HepG2 (cell line): ENCODE measurements around the gene RSPH9. TPM values are rescaled to one million over a fixed set of nuclear protein-coding genes. Genes with fewer than 3 reads are reported as not detected.
A peak's percentile ranks its signal among the peaks of the same experiment; 100 is the strongest.

ENCODE experiments used
- ATF7-NPFF ChIP-seq: sonication (generic); formaldehyde crosslinking; IDR thresholded peaks from 2 replicates; pipeline ENCODE4 v1.8.1; 2023; ENCODE audit warnings: mild to moderate bottlenecking, low read depth, missing genetic modification reagents, moderate library complexity
- FOXO1 ChIP-seq: sonication (generic); formaldehyde crosslinking; IDR thresholded peaks from 2 replicates; pipeline ENCODE4 v1.4.0; 2020; ENCODE audit warnings: missing genetic modification reagents
- SMAD3 ChIP-seq: sonication (generic); formaldehyde crosslinking; IDR thresholded peaks from 2 replicates; pipeline ENCODE4 v1.4.0; 2020; ENCODE audit warnings: missing genetic modification reagents
- TEAD2 ChIP-seq: sonication (generic); formaldehyde crosslinking; IDR thresholded peaks from 2 replicates; pipeline ENCODE4 v1.9.0; 2021; ENCODE audit warnings: missing genetic modification reagents
- ZFAT ChIP-seq: sonication (generic); formaldehyde crosslinking; conservative IDR thresholded peaks from 2 replicates; pipeline ENCODE4 v1.8.1; 2023; ENCODE audit warnings: missing genetic modification reagents, inconsistent platforms
- ZNF143 ChIP-seq: sonication (generic); formaldehyde crosslinking; IDR thresholded peaks from 2 replicates; pipeline ENCODE4 v1.4.0; 2020; ENCODE audit warnings: missing genetic modification reagents
- ZNF317 ChIP-seq: sonication (generic); formaldehyde crosslinking; IDR thresholded peaks from 2 replicates; pipeline ENCODE4 v1.5.0; 2020; ENCODE audit warnings: mild to moderate bottlenecking, missing genetic modification reagents
- ZNF766 ChIP-seq: sonication (generic); formaldehyde crosslinking; IDR thresholded peaks from 2 replicates; pipeline ENCODE4 v1.5.0; 2020; ENCODE audit warnings: missing genetic modification reagents, borderline replicate concordance
- ZNF883 ChIP-seq: sonication (generic); formaldehyde crosslinking; IDR thresholded peaks from 2 replicates; pipeline ENCODE4 v1.5.1; 2020; ENCODE audit warnings: mild to moderate bottlenecking, missing genetic modification reagents; ENCODE audit errors: not compliant biosample characterization
- ZSCAN9 ChIP-seq: IDR thresholded peaks from 2 replicates; pipeline ENCODE4 v1.6.1; 2016; ENCODE audit warnings: borderline replicate concordance
- polyA plus RNA-seq, 8 experiments: library from polyadenylated mRNA; depleted of rRNA in 3 of 8; stranded (reverse) in 7 of 8; unstranded in 1 of 8; fragments of >200 nt; fragmentation: Illumina TruSeq in 4 of 8; extraction: Trizol in 4 of 8; gene quantifications; 2 replicates each; pipeline versions ENCODE4 v1.2.1 to v1.2.3, GENCODE V29; 2011 to 2016; ENCODE audit warnings: low read depth in 4 of 8, missing spikeins in 1 of 8, mixed read lengths in 1 of 8; ENCODE audit not compliant: insufficient read depth in 1 of 8
- total RNA-seq, 5 experiments: library from RNA; depleted of rRNA; stranded (reverse); fragments of >200 nt; fragmentation: Illumina TruSeq; extraction: Trizol; gene quantifications; 2 replicates each; pipeline ENCODE4 v1.2.3, GENCODE V29; 2016; ENCODE audit warnings: low read depth in 1 of 5
- TF ChIP-seq, protein P1 (sequence below): sonication (generic); formaldehyde crosslinking; IDR thresholded peaks from 2 replicates; pipeline ENCODE4 v1.4.0; 2020; ENCODE audit warnings: mild to moderate bottlenecking, low read depth, missing genetic modification reagents
- TF ChIP-seq, protein P2 (sequence below): sonication (generic); formaldehyde crosslinking; IDR thresholded peaks from 2 replicates; pipeline ENCODE4 v1.4.0; 2020; ENCODE audit warnings: missing genetic modification reagents
- TF ChIP-seq, protein P3 (sequence below): sonication (generic); formaldehyde crosslinking; IDR thresholded peaks from 2 replicates; pipeline ENCODE4 v1.5.0; 2020; ENCODE audit warnings: mild to moderate bottlenecking, missing genetic modification reagents, moderate library complexity
- TF ChIP-seq, protein P4 (sequence below): sonication (generic); formaldehyde crosslinking; IDR thresholded peaks from 2 replicates; pipeline ENCODE4 v1.4.0; 2020; ENCODE audit warnings: missing genetic modification reagents
- TF ChIP-seq, protein P5 (sequence below): sonication (generic); formaldehyde crosslinking; IDR thresholded peaks from 2 replicates; pipeline ENCODE4 v1.4.0; 2020; ENCODE audit warnings: missing genetic modification reagents
- TF ChIP-seq, protein P6 (sequence below): IDR thresholded peaks from 2 replicates; pipeline ENCODE4 v1.6.1; 2016; ENCODE audit warnings: mild to moderate bottlenecking
- TF ChIP-seq, protein P7 (sequence below): sonication (generic); formaldehyde crosslinking; IDR thresholded peaks from 2 replicates; pipeline ENCODE4 v1.5.1; 2020; ENCODE audit warnings: mild to moderate bottlenecking, missing genetic modification reagents, moderate library complexity

Gene RSPH9
- total and polyA plus RNA-seq, 2 of the 13 experiments (the other 11 are each of a cell fraction or from before 2014, with no cell fraction given), result 0.04 TPM; not detected in 1

DNA sequence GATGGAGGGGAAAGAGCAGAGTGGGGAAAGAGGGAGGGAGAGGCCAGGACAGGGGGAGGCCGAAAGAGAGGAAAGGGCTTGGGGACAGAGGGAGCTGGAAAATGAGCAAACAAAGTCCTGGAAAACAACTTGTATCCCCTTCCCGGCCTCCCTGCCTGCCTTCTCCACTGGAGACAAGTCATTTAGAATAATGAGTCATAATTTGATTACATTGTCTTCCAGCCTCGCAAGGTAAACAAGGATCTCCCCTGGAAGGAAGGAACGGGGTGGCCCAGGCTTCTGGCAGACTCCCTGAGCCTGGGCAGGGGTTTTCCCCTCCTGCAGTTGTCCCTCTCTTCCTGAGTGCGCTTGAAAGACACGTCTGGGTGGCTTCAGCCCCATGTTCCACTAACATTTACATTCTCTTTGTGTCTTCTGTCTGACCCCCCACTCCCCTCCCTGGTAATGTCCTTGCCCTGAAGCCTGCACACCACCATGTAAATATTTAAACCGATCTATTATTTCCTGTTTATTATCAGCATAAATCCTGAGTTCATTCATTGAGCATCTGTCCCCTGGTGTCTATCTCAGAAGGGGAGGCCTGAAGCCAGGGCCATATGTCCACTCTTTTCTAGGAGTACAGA is 54.8 kb downstream of the RSPH9 start (continued):
- no peak for TF ChIP-seq ZNF766
- no peak for TF ChIP-seq ZSCAN9 (CRISPR knock-in tag)
- TF ChIP-seq, protein P1, sequence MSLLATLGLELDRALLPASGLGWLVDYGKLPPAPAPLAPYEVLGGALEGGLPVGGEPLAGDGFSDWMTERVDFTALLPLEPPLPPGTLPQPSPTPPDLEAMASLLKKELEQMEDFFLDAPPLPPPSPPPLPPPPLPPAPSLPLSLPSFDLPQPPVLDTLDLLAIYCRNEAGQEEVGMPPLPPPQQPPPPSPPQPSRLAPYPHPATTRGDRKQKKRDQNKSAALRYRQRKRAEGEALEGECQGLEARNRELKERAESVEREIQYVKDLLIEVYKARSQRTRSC (CRISPR knock-in tag), result no peak
- TF ChIP-seq ZNF883 (CRISPR knock-in tag), result no peak
- TF ChIP-seq ZFAT, result no peak
- 0 out of 2 replicates have a peak, but pooled peaks have one; percentile 33 for TF ChIP-seq ZNF317 (CRISPR knock-in tag)
- TF ChIP-seq ZNF143 (CRISPR knock-in tag), result no peak
- peak; percentile 23; the same call in 1 of the 2 replicates for TF ChIP-seq FOXO1 (CRISPR knock-in tag)
- TF ChIP-seq, protein P2, sequence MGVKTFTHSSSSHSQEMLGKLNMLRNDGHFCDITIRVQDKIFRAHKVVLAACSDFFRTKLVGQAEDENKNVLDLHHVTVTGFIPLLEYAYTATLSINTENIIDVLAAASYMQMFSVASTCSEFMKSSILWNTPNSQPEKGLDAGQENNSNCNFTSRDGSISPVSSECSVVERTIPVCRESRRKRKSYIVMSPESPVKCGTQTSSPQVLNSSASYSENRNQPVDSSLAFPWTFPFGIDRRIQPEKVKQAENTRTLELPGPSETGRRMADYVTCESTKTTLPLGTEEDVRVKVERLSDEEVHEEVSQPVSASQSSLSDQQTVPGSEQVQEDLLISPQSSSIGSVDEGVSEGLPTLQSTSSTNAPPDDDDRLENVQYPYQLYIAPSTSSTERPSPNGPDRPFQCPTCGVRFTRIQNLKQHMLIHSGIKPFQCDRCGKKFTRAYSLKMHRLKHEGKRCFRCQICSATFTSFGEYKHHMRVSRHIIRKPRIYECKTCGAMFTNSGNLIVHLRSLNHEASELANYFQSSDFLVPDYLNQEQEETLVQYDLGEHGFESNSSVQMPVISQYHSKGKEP (CRISPR knock-in tag), result no peak
- TF ChIP-seq, protein P3, sequence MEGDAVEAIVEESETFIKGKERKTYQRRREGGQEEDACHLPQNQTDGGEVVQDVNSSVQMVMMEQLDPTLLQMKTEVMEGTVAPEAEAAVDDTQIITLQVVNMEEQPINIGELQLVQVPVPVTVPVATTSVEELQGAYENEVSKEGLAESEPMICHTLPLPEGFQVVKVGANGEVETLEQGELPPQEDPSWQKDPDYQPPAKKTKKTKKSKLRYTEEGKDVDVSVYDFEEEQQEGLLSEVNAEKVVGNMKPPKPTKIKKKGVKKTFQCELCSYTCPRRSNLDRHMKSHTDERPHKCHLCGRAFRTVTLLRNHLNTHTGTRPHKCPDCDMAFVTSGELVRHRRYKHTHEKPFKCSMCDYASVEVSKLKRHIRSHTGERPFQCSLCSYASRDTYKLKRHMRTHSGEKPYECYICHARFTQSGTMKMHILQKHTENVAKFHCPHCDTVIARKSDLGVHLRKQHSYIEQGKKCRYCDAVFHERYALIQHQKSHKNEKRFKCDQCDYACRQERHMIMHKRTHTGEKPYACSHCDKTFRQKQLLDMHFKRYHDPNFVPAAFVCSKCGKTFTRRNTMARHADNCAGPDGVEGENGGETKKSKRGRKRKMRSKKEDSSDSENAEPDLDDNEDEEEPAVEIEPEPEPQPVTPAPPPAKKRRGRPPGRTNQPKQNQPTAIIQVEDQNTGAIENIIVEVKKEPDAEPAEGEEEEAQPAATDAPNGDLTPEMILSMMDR (CRISPR knock-in tag), result no peak
- TF ChIP-seq, protein P4, sequence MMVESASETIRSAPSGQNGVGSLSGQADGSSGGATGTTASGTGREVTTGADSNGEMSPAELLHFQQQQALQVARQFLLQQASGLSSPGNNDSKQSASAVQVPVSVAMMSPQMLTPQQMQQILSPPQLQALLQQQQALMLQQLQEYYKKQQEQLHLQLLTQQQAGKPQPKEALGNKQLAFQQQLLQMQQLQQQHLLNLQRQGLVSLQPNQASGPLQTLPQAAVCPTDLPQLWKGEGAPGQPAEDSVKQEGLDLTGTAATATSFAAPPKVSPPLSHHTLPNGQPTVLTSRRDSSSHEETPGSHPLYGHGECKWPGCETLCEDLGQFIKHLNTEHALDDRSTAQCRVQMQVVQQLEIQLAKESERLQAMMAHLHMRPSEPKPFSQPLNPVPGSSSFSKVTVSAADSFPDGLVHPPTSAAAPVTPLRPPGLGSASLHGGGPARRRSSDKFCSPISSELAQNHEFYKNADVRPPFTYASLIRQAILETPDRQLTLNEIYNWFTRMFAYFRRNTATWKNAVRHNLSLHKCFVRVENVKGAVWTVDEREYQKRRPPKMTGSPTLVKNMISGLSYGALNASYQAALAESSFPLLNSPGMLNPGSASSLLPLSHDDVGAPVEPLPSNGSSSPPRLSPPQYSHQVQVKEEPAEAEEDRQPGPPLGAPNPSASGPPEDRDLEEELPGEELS, result peak; percentile 81
- TF ChIP-seq, protein P5, sequence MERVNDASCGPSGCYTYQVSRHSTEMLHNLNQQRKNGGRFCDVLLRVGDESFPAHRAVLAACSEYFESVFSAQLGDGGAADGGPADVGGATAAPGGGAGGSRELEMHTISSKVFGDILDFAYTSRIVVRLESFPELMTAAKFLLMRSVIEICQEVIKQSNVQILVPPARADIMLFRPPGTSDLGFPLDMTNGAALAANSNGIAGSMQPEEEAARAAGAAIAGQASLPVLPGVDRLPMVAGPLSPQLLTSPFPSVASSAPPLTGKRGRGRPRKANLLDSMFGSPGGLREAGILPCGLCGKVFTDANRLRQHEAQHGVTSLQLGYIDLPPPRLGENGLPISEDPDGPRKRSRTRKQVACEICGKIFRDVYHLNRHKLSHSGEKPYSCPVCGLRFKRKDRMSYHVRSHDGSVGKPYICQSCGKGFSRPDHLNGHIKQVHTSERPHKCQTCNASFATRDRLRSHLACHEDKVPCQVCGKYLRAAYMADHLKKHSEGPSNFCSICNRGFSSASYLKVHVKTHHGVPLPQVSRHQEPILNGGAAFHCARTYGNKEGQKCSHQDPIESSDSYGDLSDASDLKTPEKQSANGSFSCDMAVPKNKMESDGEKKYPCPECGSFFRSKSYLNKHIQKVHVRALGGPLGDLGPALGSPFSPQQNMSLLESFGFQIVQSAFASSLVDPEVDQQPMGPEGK, result peak; percentile 64; the same call in 1 of the 2 replicates
- no peak for TF ChIP-seq ATF7-NPFF (CRISPR knock-in tag)
- no peak for TF ChIP-seq SMAD3 (CRISPR knock-in tag)
- TF ChIP-seq, protein P6, sequence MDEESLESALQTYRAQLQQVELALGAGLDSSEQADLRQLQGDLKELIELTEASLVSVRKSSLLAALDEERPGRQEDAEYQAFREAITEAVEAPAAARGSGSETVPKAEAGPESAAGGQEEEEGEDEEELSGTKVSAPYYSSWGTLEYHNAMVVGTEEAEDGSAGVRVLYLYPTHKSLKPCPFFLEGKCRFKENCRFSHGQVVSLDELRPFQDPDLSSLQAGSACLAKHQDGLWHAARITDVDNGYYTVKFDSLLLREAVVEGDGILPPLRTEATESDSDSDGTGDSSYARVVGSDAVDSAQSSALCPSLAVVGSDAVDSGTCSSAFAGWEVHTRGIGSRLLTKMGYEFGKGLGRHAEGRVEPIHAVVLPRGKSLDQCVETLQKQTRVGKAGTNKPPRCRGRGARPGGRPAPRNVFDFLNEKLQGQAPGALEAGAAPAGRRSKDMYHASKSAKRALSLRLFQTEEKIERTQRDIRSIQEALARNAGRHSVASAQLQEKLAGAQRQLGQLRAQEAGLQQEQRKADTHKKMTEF (CRISPR knock-in tag), result peak; percentile 38; the same call in 1 of the 2 replicates
- TF ChIP-seq TEAD2, result no peak
- TF ChIP-seq, protein P7, sequence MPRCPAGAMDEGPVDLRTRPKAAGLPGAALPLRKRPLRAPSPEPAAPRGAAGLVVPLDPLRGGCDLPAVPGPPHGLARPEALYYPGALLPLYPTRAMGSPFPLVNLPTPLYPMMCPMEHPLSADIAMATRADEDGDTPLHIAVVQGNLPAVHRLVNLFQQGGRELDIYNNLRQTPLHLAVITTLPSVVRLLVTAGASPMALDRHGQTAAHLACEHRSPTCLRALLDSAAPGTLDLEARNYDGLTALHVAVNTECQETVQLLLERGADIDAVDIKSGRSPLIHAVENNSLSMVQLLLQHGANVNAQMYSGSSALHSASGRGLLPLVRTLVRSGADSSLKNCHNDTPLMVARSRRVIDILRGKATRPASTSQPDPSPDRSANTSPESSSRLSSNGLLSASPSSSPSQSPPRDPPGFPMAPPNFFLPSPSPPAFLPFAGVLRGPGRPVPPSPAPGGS (CRISPR knock-in tag), result 0 out of 2 replicates have a peak, but pooled peaks have one; percentile 9
